Activated T-cell treated with anti-CD3 and anti-CD28 coated beads, Interleukin-2, amount 50 U/mL, for 72 hours (primary cell): ENCODE data around the gene UBE3B. TPM values are rescaled to one million over a fixed set of nuclear protein-coding genes. Genes with fewer than 3 reads are reported as not detected.

Experiments used
- ATAC-seq, 2 donors: fragments of 150-1000 bp; cut with Tn5 transposase; replicated peaks in 1 of 2; 2 replicates each; pipeline ENCODE4 v1.10.0; 2021; ENCODE audit warnings: moderate library complexity in 2 of 2, mild to moderate bottlenecking in 1 of 2
- DNase-seq, 2 donors: peaks; one replicate each; pipeline ENCODE4 v3.0.0; 2021 to 2022; ENCODE audit warnings: mixed read lengths in 1 of 2
- H3K27ac Mint-ChIP-seq: one replicate; pipeline ENCODE4 v1.8.0; 2022; ENCODE audit warnings: mild to moderate bottlenecking, moderate library complexity, mixed read lengths
- H3K27me3 Mint-ChIP-seq: one replicate; pipeline ENCODE4 v1.8.0; 2022; ENCODE audit warnings: low read depth, mixed read lengths
- H3K36me3 Mint-ChIP-seq, 2 donors: one replicate each; pipeline ENCODE4 v1.8.0; 2022; ENCODE audit warnings: mixed read lengths in 2 of 2, mild to moderate bottlenecking in 1 of 2; ENCODE audit not compliant: insufficient read depth in 2 of 2
- H3K4me1 Mint-ChIP-seq: one replicate; pipeline ENCODE4 v1.8.0; 2022; ENCODE audit warnings: low read depth, mixed read lengths
- H3K4me3 Mint-ChIP-seq, 2 donors: one replicate each; pipeline ENCODE4 v1.8.0; 2022; ENCODE audit warnings: mild to moderate bottlenecking in 2 of 2, mixed read lengths in 2 of 2, moderate library complexity in 2 of 2
- H3K9me3 Mint-ChIP-seq, 2 donors: one replicate each; pipeline ENCODE4 v1.8.0; 2022; ENCODE audit warnings: mixed read lengths in 2 of 2
- total RNA-seq, 2 donors: library from RNA; stranded (reverse); gene quantifications; one replicate each; pipeline ENCODE4 v1.2.3, GENCODE V29; 2022

The UBE3B gene
- total RNA-seq, 2 donors from 2014 or later = 37.4 to 37.6 TPM

DNA sequence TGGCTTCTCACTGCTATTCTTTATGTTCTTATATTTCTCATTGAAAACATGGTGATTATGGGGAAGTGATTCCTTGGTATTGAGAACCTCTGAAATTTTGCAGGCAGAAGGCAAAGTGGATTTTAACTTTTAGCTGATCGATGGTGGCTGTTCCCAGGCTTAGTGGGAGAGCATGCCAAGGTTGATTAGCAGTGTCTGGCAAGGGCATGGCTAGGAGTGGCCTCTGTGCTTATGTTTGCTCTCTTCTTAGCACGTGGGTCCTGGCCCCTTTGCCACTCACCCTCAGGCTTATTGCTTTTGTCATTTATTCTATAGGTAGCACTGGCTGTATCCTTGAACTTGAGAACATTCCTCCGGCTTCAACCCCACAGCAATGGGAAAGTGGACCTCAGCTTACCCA is 98.2 kb downstream of the UBE3B start:
- Mint-ChIP-seq H3K9me3 (no peaks in the 10 kb centered on the region), H3K36me3 (peaks cover 0 to 5% of the 10 kb centered on the region in 2 donors), H3K27ac (no peak overlapping the region), H3K4me3 (no peak overlapping the region), H3K27me3 (no peaks in the 10 kb centered on the region), H3K4me1 (peaks cover 21% of the 10 kb centered on the region)
- ATAC-seq = no peak
- DNase-seq = no peak

DNA sequence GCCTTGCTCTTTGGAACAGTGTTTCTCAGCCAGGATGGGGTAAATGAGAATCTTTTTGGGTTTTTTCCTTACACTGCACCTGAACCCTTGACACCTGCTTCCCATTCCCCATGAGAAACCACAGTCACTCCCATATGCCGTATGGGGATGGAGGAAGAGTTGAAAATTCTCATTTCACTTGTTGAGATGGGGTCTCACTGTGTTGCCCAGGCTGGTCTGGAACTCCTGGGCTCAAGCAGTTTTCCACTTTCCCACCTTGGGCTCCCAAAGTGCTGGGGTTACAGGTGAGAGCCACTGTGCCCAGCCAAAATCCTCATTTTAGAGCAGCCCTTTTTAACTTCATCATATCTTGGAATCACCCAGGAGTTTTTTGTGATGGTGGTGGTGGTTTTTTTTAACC is 99.9 kb downstream of the UBE3B start:
- no peaks in the 10 kb centered on the region for H3K9me3 Mint-ChIP-seq
- peaks cover 20% of the 10 kb centered on the region for H3K4me1 Mint-ChIP-seq
- DNase-seq (no peak), ATAC-seq (no peak)
- no peak overlapping the region for H3K27ac Mint-ChIP-seq
- H3K36me3 Mint-ChIP-seq = peaks cover 0 to 5% of the 10 kb centered on the region in 2 donors
- no peak overlapping the region for H3K4me3 Mint-ChIP-seq
- no peaks in the 10 kb centered on the region for H3K27me3 Mint-ChIP-seq

DNA sequence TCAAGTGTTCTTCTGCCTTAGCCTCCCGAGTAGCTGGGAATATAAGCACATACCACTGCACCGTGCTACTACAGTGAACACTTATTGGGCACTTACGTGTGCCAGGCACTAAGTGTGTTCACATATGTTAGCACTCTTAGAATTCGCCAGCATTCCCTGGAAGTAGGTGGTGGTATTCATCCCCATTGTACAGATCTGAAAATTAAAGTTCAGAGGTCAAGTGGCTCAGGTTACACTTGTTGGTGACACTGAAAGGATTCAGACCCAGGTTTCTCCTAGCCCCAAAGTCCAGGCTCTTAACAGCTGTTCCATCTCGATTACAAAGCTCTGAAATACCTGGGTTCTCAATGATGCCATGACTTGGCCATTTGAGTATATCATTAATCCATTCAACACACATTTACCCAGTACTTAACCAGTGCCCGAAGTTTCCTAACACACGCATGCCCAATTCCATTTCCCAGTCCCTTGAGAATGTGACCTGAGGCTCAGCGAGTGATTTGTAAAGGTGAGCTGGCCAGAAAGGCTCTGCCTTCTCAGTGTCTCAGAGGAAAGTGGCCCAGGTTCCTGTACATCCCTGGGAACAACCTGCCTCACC is 101.0 kb downstream of the UBE3B start:
- peaks cover 11% of the 10 kb centered on the region for H3K4me1 Mint-ChIP-seq
- no peak for ATAC-seq

DNA sequence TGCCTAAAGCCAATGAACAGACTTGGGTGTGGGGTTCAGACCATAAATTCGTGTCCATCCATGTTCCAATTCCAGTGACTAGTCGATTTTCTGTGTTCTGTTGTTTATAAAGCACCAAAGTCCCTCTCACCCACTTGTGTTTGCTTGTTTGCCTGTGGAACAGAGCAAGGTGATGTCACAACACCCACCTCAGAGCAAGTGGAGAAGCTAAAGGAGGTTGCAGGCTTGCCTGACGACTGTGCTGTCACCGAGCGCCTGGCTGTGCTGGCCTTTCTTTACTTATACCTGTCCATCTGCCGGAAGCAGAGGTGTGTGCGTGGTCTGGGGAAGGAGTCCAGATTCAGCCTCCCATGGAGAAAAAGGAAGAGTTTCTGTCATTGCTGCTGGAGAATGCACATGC is 102.2 kb downstream of the UBE3B start:
- peaks cover 0 to 5% of the 10 kb centered on the region in 2 donors for H3K36me3 Mint-ChIP-seq

More for the DNA sequence above, 101.0 kb downstream of the UBE3B start:
- DNase-seq = no peak
- Mint-ChIP-seq H3K27ac (no peak overlapping the region), H3K4me3 (no peak overlapping the region), H3K36me3 (peaks cover 0 to 5% of the 10 kb centered on the region in 2 donors), H3K9me3 (no peaks in the 10 kb centered on the region), H3K27me3 (no peaks in the 10 kb centered on the region)

DNA sequence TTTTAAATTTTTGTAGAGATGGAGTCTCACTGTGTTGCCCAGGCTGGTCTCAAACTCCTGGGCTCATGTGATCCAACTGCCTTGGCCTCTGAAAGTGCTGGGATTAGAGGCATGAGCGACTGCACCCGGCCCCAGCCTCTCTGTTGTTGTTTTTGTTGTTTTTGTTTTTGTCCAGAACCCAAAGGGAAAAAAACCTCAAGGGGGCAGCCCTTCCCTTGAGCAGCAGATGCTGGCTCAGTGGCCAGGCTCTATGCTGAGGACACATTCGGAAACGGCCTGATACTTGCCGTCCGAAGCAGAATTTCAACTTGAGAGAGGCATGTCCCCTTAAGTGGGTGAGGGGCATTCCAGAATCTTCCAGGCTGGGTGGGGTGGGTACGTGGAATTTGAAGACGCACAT is 102.8 kb downstream of the UBE3B start:
- Mint-ChIP-seq H3K27ac (no peak overlapping the region), H3K4me3 (no peak overlapping the region), H3K36me3 (peaks cover 0 to 5% of the 10 kb centered on the region in 2 donors), H3K4me1 (no peaks in the 10 kb centered on the region), H3K27me3 (no peaks in the 10 kb centered on the region), H3K9me3 (no peaks in the 10 kb centered on the region)
- no peak for DNase-seq
- no peak for ATAC-seq

More for the DNA sequence above, 102.2 kb downstream of the UBE3B start:
- Mint-ChIP-seq H3K27ac (no peak overlapping the region), H3K4me1 (peaks cover 5% of the 10 kb centered on the region), H3K4me3 (no peak overlapping the region), H3K9me3 (no peaks in the 10 kb centered on the region), H3K27me3 (no peaks in the 10 kb centered on the region)
- ATAC-seq (no peak), DNase-seq (no peak)

DNA sequence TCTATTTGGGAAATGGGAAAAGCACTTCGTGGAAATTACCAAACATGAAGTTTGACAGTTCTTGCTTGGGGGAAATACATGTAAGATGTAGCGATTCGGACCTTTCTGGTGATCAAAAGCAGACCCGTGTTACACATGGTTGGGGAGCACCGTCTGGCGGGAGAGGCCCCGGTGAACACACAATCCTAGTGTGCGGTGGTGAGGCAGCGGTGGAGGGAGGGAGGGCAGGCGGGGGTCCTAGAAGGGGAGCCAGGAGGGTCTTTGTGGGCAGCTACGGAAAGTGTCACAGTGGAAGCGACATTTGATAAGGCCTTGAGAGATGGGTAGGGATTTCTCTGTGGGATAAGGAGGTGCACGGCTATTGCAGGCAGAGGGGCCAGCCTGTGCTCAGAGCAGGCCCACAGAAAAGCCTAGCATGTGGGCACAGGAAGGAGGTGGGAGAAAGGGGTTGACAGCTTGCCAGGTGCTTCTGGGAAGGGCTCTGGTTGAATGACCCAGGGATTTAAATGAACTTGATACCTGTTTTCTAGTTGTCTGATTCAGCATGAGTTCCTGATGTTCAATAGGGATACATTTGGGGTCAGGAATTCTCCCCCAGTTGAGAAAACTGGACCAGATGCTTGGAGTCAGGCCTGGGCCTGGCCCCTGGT is 103.4 kb downstream of the UBE3B start:
- H3K27ac Mint-ChIP-seq = no peak overlapping the region
- no peak overlapping the region for H3K4me3 Mint-ChIP-seq
- no peak for ATAC-seq

DNA sequence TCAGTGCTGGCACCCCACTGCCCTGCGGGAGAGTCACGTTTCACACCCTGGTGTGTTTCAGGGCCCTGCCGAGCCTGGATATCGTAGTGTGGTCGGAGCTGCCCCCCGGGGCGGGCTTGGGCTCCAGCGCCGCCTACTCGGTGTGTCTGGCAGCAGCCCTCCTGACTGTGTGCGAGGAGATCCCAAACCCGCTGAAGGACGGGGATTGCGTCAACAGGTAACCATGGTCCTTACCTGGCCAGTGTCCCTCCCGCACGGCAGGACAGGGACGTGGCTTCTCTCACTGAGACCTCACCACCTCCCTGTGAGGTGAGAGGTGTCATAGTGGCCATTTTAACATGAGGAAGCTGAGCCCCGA is 103.9 kb downstream of the UBE3B start:
- no peak overlapping the region for H3K4me3 Mint-ChIP-seq
- DNase-seq (no peak), ATAC-seq (no peak)
- H3K36me3 Mint-ChIP-seq = peaks cover 0 to 5% of the 10 kb centered on the region in 2 donors
- H3K9me3 Mint-ChIP-seq = no peaks in the 10 kb centered on the region
- H3K27ac Mint-ChIP-seq = no peak overlapping the region
- no peaks in the 10 kb centered on the region for H3K27me3 Mint-ChIP-seq
- H3K4me1 Mint-ChIP-seq = no peaks in the 10 kb centered on the region

More for the DNA sequence above, 103.4 kb downstream of the UBE3B start:
- Mint-ChIP-seq H3K4me1 (no peaks in the 10 kb centered on the region), H3K27me3 (no peaks in the 10 kb centered on the region), H3K36me3 (peaks cover 0 to 5% of the 10 kb centered on the region in 2 donors), H3K9me3 (no peaks in the 10 kb centered on the region)
- DNase-seq = no peak

DNA sequence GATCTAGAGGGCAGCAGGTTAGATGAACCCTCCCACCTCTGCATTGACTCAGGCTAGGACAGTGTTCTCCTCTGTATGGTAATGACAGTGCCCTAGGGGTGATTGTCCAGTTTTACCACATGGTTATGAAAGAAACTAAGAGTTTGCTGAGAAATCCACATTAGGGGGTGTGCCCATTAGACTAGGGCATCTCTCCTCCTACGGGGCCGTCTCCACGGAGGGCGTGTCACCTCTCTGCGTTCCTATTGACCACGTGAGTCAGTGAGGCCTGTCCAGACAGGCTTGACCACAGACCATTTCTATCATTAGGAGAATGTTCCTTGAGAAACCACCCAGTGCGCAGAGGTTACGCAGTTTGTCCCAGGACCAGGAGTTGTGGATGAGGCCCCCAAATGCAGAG is 104.4 kb downstream of the UBE3B start:
- H3K4me1 Mint-ChIP-seq = no peaks in the 10 kb centered on the region
- H3K9me3 Mint-ChIP-seq = no peaks in the 10 kb centered on the region
- DNase-seq = no peak
- no peak overlapping the region for H3K27ac Mint-ChIP-seq
- no peak overlapping the region for H3K4me3 Mint-ChIP-seq
- H3K36me3 Mint-ChIP-seq = peaks cover 0 to 5% of the 10 kb centered on the region in 2 donors
- no peaks in the 10 kb centered on the region for H3K27me3 Mint-ChIP-seq
- ATAC-seq = no peak

DNA sequence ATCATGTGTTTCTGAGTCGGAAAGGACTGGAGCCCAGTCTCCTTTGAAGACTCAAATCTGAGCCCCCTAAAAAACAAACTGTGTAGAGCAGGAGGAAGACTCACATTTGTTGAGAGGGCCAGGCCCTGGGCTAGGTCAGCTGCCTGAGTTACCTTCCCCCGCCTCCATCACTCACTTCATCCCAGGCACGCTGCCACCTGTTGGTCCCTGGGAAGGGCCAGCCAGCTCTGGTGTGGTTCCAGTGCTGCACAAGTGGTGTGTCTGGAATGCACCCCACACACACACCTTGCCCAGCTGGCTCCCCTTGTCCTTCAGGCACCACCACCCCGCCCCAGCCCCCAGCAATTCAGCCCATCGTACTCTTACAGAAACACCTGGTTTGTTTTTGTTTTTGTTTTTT is 105.2 kb downstream of the UBE3B start:
- H3K36me3 Mint-ChIP-seq = peaks cover 0 to 1% of the 10 kb centered on the region in 2 donors
- no peaks in the 10 kb centered on the region for H3K27me3 Mint-ChIP-seq

DNA sequence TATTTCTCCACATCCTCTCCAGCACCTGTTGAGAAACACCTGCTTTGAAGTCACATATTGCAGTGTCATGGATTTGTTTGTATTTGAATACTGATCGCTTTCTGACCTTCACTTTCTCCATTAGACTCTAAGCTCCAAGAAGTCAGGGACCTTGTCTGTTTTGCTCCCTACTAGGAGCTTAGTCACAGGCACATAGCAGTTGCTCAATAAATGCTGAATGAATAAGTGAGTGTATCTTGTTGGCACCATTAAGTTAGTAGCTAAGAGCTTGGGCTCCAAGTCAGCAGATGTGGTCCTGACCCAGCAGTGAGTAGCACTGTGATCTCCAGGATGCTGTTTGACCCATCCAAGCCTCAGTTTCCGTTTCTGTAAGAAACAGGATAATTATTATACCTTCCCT is 106.3 kb downstream of the UBE3B start:
- Mint-ChIP-seq H3K27ac (no peak overlapping the region), H3K27me3 (no peaks in the 10 kb centered on the region), H3K9me3 (no peaks in the 10 kb centered on the region), H3K36me3 (peaks cover 0 to 5% of the 10 kb centered on the region in 2 donors), H3K4me3 (no peak overlapping the region), H3K4me1 (no peaks in the 10 kb centered on the region)
- ATAC-seq (no peak), DNase-seq (no peak)

More for the DNA sequence above, 105.2 kb downstream of the UBE3B start:
- H3K27ac Mint-ChIP-seq = no peak overlapping the region
- no peaks in the 10 kb centered on the region for H3K9me3 Mint-ChIP-seq
- no peaks in the 10 kb centered on the region for H3K4me1 Mint-ChIP-seq
- H3K4me3 Mint-ChIP-seq = no peak overlapping the region
- no peak for ATAC-seq
- no peak for DNase-seq

Other genes with a start within 250 kb of the UBE3B start
- gene FOXN4, start 168.3 kb upstream of the UBE3B start, total RNA-seq = not detected
- gene MYO1H, start 129.7 kb upstream of the UBE3B start, total RNA-seq = not detected
- gene KCTD10, start 334 bp upstream of the UBE3B start, total RNA-seq = 10 to 100 TPM; 38.5 to 47.8 TPM
- gene MMAB, start 95.9 kb downstream of the UBE3B start, total RNA-seq = 10 to 100 TPM; 13.9 to 25.5 TPM
- gene MVK, start 96.2 kb downstream of the UBE3B start, total RNA-seq = 10 to 100 TPM; 11.5 to 16.0 TPM
- gene FAM222A, start 236.2 kb downstream of the UBE3B start, total RNA-seq = under 1 TPM; 0.53 to 0.55 TPM